Suppressor macrophage treated with lipopolysaccharide for 1 hour (primary cell): ENCODE data around the gene RELCH.
A peak's percentile ranks its signal among the peaks of the same experiment; 100 is the strongest.

ENCODE experiments used
- DNase-seq, 3 donors: peaks; one replicate each; pipeline ENCODE4 v3.0.0-alpha.2; 2020 to 2022

RELCH gene

GRCh38 chr18:62340996-62341395 is 153.9 kb downstream of the RELCH start:
- no peak for DNase-seq

- DNase-seq: no peak
Observed at GRCh38 chr18:62341473-62341872, 154.4 kb downstream of the RELCH start.

DNA sequence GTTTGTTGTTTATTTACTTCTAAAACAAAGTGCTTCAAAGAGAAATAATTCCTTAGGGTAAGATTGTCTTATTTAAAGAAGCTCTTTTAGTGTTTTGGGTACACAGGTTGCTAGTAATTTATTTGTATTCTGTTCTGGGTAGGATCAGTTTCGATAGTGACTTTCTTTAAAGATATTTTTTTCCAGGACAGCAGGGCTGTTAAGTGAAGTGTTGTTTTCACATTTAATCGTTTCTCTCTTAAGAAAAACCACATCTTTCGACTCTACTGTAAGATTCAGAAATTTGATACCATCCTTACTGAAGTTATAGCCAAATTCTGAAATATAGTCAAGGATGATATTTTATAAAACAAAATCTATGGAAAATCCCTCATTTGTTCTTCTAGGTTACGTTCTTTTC is 155.8 kb downstream of the RELCH start:
- DNase-seq: no peak

GRCh38 chr18:62343316-62343715 is 156.3 kb downstream of the RELCH start:
- no peak for DNase-seq

GRCh38 chr18:62345909-62346308 is 158.9 kb downstream of the RELCH start:
- DNase-seq: peak; percentile 45 to 57 (median 50)

- DNase-seq: no peak
Observed at GRCh38 chr18:62346333-62347088, 159.5 kb downstream of the RELCH start.

DNA sequence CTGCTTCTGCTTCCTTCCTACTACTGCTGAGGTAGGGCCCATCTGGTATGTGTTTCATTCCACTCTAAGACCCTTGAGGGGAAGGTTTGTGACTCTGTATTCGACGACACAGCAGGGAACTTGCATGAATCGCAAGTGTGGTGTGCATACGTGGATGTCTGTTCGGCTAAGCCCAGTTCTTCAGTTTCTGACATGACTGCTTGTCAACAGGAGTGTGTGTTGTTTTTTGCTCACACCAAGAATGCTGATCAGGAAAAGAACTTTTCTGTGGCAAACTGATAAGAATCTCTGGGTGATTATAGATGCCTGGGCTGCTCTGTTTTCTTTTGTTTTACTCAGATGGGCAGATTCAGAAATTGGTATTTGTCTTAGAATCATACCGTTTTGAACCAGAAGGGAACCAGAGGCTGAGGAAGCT is 160.0 kb downstream of the RELCH start:
- DNase-seq: no peak

DNA sequence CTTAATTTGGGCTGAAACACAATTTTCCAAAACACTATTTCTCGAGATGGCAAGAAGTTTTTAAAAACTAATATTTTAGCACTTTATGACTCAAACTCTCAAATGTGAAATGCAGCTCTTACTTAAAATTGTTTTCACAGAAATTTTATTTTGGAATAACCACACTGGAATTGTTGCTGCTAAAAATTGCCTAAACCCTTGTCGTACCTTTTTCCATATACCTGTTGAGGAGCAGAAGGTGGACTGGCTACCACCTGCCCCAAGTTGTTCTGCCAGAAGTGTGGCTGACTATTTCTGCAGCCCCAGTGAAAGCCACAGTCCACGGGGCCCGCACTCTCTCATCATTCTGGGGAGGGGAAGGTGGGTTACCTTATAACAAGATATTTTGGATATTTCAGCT is 161.4 kb downstream of the RELCH start:
- DNase-seq: no peak

GRCh38 chr18:62353170-62353569 is 166.1 kb downstream of the RELCH start:
- DNase-seq: no peak

GRCh38 chr18:62354151-62354550 is 167.1 kb downstream of the RELCH start:
- DNase-seq: peak; percentile 86 to 91 (median 86)

GRCh38 chr18:62357079-62357719 is 170.1 kb downstream of the RELCH start:
- DNase-seq: peak in 2 of 3 donors; percentile 30 to 31
